Measurements from ENCODE around the gene MCM3AP.

DNA sequence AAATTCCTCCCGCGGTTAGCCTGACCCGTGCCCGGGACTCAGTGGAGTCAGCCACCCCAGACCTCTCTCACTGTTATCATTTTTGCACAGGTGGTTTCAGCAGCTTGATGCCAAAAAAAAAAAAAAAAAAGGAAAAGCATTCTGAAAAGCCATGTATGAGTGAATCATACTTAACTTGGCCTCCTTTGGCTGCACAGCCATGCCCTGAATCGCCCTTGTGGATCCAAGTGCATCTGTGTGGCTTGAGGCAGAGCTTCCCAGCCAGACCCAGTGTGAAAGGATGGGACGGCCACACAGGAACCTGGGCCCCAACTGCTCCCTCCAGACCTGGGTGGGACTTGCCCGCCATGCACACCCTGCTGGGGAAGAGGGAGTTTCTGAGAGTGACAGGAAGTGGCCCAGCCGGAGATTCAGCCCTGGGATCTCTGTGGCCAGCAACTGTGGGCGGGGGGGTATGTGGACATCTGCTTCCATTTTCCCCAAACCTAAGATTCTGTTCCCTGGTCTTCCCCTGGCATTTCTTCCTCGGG is 9.3 kb upstream of the MCM3AP start:
- TF ChIP-seq ZNF274 (IDR thresholded peaks at IDR 0.05; ENCODE audit: low read depth, low read length) (no peak), SUZ12 (IDR thresholded peaks at IDR 0.05; ENCODE audit: extremely low read depth, insufficient read depth, insufficient read length) (no peak), YY1 (IDR thresholded peaks at IDR 0.05; ENCODE audit: insufficient read depth, insufficient read length) (no peak)

Data from NT2/D1 (cell line).